Keratinocyte (primary cell): Measurements from ENCODE around the gene ZSWIM6.

Experiments
- EZH2 ChIP-seq: IDR thresholded peaks from one replicate; pipeline ENCODE4 v1.6.1; 2012; ENCODE audit warnings: inconsistent platforms, mild to moderate bottlenecking, low read length, moderate library complexity
- TF ChIP-seq, protein P1 (sequence below), 3 experiments: IDR thresholded peaks in 1 of 3; conservative IDR thresholded peaks in 1 of 3; optimal IDR thresholded peaks in 1 of 3; 2 replicates in 2 of 3; 3 replicates in 1 of 3; pipeline versions ENCODE3 to v1.5.1; 2011; ENCODE audit warnings: low read length in 3 of 3, mild to moderate bottlenecking in 3 of 3, moderate library complexity in 2 of 3, control low read depth in 1 of 3, inconsistent platforms in 1 of 3; ENCODE audit not compliant: insufficient read depth in 2 of 3; ENCODE audit errors: extremely low read depth in 1 of 3

DNA sequence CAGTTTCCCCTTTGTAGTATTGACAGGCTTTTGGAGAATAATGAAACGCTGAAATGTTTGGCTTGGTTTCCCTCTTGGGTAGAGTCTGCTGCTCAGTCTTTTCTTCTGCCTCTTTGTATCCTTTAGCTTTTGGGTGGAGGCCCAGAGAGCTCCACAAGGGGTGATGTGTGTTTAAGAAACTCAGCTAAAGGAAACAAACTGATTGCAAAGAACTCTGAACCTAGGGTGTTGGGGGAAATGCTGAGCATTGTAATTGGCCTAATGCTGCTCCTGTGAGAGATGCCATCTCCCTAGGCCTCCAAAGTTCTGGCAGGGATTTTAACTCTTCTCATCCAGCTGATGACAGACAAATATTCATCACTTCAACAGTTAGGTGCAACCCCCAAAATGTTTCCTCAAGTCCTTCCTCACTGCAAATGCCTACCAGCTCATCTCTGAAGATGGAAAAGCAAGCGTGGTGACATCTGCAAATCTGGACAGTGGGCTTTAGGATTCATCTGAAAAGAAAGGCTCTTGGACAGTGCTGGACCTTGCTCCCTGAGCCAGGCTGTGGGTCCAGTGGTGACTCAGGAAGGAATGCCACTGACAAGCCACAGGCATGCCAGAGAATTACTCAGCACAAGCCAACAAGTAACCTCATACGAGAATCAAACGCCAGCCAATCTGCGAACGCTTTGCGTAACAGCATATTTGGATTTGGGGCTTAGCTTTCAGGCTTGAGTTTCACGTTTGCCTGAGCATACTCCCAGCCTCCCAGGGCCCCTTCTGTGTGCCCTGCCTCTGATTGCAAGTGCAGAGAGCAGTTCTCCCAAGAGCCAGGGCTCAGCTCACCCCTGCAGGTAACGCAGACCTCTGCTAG lies 30.5 kb upstream of the ZSWIM6 start:
- TF ChIP-seq, protein P1, sequence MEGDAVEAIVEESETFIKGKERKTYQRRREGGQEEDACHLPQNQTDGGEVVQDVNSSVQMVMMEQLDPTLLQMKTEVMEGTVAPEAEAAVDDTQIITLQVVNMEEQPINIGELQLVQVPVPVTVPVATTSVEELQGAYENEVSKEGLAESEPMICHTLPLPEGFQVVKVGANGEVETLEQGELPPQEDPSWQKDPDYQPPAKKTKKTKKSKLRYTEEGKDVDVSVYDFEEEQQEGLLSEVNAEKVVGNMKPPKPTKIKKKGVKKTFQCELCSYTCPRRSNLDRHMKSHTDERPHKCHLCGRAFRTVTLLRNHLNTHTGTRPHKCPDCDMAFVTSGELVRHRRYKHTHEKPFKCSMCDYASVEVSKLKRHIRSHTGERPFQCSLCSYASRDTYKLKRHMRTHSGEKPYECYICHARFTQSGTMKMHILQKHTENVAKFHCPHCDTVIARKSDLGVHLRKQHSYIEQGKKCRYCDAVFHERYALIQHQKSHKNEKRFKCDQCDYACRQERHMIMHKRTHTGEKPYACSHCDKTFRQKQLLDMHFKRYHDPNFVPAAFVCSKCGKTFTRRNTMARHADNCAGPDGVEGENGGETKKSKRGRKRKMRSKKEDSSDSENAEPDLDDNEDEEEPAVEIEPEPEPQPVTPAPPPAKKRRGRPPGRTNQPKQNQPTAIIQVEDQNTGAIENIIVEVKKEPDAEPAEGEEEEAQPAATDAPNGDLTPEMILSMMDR (optimal IDR thresholded peaks at IDR 0.05 in 1 of 3, IDR thresholded peaks at IDR 0.05 in 1 of 3, conservative IDR thresholded peaks at IDR 0.05 in 1 of 3; ENCODE audit: extremely low read depth in 1 of 3, insufficient read depth in 2 of 3, low read length in 3 of 3) = no peak
- TF ChIP-seq EZH2 = no peak
